Measurements from ENCODE around the gene RAD18.
A peak's percentile ranks its signal among the peaks of the same experiment; 100 is the strongest.

RAD18 gene

DNA sequence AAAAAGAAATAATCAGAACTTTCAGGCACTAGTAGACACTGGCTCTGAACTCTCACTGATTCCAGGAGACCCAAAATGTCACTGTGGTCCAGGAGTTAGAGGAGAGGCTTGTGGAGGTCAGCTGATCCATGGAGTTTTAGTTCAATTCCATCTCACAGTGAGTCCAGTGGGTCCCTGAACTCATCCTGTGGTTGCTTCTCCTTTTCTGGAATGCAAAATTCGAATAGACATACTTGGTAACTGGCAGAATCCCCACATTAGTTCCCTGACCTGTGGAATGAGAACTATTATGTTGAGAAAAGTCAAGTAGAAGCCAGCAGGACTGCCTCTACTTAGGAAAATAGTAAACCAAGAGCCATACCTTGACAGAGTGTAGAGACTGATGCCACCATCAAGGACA is 106.6 kb downstream of the RAD18 start:
- no peak for DNase-seq

DNA sequence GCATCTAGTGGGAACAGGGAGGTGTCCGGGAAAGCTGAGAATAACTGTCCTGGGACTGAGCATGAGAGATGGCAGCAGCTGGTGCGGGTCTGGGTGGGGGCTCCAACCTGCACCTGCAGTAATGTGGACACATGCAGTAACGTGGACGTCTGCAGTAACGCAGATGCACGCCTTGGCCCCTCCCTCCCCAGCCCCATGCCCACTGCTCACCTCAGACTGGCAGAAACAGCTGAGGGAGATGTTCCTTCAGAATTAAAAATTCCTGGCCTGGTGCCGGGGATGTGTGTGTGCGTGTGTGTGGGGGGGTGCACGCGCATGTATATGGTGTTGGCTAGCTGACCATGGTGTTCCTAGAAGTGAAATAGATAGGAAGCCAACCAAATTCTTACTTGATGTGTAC is 107.2 kb downstream of the RAD18 start:
- DNase-seq: no peak

DNA sequence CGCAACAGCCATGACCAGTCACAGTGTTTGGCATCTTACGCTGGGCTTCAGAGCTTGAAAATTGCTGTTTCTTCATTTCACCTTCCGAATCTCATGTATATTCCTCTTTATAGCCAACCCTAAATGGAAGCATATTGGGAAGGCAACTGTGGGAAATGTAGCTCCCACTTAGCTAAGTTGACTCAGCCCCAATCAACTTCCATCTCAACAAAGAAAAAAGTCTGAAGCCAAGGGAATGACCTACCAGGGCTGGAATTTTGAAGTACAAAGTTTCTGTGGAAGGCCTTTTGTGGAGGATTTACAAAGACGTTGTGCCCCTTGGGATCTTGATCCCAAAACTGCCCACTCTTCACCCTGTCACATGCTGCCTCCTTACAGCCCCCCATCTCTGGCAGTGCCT is 108.6 kb downstream of the RAD18 start:
- no peak for DNase-seq

DNA sequence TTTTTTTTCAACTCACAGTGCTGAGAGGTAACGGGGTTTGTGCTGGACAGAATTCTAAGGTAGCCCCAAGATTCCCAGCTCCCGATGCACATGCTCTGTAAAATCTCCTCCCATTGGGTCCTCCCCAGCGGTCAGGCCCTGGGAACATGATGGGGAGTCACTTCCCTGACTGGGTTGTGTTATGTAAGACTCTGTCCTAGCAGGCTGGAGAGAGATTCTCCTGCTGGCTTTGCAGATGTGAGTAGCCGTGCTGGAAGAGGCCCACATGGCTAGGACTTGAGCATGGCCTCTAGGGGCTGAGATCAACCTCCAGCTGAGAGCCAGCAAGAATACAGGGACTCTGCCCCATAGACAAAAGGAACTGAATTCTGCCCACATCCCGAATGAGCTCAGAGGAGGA is 110.2 kb downstream of the RAD18 start:
- no peak for DNase-seq

DNA sequence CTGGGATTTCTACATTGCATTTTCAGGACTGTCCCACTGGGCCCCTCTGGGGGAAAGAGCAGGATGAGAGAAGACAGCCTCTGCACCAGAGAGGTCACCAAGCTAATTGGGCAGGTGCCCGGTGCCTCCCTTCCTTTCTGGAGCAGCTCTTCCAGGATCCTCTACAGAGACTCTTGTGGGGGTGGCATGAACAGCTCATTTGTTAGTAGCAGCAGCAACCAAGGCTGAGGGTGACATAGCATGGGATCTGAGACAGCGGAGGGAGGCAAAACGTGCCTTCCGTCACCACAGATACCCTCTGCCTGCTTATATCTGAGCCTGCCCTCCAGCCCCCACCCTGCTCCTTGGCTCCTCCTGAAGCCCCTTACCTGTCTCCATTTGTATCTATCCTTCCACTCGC is 110.8 kb downstream of the RAD18 start:
- no peak for DNase-seq

DNA sequence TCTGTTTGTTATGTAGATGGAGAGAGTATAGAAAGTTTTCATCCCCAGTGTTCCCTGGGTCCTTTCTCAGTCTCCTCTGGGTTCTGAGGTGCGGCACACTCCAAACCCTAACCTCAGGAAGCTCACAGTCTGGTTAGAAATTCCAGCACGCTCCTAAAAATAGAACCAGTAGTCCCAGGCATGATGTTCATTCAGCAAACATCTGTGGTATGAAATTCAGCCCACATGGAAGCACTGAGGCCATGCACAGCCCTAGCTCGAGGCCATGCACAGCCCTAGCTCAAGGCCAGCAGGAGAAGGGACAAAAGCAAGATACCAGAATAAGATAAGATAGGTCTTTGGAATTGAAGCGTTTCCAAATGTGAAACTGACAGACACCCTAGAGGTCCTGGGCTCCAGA is 111.6 kb downstream of the RAD18 start:
- no peak for DNase-seq

DNA sequence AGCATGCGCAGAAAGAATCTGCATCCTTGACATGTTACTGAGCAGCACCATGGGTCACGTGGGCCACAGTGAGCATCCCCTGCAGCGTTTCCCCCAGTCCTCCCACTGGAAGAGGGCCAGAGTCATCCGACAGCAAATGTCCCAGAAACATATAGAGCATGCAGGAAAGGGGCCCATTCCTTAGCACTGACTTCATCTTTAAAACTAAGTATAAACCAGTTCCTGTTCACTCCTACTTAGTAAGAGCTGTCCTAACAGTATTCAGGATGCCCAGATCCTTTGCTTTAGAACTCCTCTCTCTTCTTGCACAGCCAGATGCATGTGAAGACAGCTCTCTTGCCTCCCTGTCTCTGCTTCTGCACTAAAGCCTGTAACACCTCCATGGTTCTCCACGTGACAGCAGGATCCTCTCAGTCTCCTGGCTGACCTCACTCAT is 114.6 kb downstream of the RAD18 start:
- no peak for DNase-seq

DNA sequence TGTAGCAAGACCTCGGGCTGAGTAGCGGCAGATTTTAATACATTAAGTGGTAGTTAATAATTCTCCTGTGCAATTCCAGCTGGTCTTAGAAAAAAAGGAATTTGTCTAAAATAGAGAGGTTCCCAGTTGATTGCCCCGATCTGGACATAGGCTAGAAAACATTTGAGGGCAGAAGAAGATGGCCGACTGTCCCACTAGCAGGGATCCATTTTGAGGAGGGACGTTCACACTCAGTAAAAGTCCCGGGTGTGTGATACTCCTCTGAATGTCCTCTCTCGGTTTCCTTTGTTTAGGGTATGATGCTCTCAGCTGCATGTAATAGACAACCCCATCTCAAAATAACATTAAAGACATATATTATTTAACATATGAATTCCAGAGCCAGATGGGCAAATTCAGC is 116.0 kb downstream of the RAD18 start:
- no peak for DNase-seq

DNA sequence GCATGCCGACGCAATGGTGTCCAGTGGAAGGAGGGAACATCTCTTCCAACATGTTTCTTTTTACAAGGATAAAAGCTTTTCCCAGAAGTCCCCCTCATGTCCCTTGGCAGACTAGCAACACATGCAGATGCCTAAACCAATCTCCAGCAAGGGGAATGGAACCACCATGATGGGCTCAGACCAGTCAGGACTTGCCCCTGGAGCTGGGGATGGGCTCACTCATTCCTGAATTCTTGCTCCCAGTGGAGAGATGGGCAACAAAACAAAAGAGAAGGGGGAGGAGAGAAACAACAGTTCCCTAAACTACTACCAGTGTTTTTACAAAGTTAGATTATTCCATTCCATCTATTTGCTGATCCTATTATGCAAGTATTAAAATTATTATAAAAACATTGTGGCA is 117.1 kb downstream of the RAD18 start:
- DNase-seq: no peak

DNA sequence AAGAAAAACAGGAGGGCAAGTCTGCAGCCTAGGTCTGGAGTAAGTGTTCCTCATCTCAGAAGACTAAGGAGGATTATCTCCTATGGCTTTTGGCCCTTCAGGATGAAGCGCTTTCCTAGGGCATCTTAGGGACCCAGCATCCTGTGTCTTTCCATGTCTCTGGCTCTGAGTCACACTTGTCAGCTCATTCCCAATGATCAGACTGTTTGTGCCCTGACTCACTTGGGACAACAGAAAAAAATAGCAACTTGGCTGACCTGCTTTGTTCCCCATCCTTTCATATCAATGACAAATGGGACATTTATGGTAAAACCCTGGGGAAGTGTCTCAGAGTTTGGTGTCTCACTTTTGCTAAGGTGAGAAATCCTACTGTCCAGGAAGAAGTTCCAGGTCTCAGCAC is 117.6 kb downstream of the RAD18 start:
- DNase-seq: peak; percentile 59

DNA sequence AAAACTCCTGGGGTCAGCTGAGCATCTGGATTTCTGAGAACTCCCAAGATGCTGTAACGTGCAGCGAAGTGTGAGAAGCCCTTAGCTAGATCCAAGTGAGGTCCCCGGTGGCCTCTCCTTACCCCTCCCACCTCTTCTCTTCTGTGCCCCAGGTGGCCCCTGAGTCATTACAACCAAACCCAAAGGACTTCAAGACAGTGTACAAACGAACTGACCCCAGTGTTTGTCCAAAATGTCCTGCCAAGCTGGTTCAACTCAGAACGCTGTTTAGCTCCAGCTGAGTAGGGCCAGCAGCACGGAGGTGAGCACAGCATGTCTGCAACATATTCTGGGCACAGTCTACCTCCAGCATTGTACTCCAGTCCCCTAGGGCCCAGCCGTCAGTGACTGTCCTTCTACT is 119.9 kb downstream of the RAD18 start:
- DNase-seq: no peak

DNA sequence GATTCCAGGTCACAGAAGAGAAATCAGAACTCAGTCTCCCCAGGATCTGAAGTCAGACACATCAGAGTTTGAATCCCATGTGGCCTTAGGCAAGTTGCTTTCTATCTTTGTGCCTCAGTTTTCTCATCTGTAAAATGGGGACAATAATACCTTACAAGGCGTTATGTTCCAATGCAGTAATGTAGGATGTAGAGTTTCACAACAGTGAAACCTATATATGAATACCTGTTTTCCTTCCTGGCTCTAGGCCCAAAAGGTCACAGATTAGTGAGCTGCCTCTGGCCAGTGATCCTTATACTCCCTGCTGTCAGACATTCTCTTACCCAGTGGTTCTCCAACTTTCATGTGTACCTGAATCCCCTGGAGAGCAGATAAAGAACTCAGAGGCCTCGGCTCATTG is 121.0 kb downstream of the RAD18 start:
- no peak for DNase-seq

DNA sequence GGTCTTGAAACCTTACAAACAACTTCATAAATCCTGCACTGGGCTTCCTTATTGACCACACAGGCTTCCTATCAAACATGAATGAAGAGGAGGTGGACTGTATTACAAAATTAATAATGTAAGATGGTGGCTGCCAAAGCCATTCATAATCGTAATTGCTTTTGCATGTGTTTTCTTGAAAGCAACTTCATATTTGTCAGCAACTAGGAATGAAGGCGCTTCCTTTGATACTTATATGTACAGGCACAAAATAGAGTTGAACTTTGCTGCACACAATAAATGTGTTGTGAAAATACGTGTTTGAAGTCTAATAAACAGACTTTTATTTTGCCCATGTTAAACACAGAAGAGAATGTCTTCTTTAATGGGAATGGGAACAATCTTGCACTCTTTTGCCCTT is 121.8 kb downstream of the RAD18 start:
- no peak for DNase-seq

DNA sequence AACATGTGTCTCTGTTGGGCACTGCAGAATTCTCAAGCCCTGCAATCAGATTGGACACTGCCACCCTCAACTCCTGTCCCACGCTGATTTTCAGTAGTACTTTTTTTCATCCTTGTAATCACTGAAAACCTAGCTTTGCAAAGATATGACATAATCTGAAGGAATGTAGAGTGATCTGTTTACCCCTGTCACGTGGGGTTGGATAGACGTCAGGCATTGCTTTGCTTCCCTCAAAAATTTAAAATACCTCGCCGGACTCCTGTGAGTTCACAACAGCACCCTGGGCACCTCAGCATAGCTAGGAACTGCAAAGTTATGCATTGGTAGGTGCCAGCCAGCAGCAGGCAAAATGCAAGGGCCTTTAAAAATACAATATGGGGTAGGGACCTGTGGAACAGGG is 122.7 kb downstream of the RAD18 start:
- DNase-seq: no peak

DNA sequence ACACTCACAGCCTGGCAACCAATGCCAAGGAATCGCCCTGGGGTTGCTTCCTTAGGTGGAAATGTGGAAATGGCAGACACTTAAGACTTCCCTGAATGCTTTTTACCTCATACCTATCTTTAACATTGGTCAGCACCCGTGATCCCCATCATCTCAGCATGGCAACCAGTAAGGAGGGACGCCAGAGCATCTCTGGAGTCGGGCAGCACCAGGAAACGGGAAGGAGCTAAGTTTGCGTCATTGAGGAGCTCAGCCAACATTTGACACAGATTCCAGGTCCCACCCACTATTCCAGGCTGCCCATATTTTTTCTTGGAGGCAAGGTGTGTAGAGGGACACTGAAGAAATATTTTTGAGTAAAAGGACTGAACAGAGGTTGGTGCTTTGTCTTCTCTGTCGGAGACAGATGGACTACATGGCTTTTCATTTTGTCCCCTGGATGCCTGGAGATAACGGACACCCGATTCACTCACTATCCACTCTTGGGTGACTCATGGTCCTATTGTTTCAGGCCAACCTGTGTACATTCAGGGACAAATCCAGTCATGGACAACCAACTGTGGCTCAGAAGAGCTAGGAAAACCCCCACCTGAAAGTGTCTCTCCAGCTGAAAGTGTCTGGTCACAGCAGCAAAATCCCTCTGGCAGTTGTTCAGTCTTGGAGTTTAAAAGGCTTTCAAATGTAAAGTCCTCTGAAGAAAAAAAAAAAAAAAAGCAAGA is 123.5 kb downstream of the RAD18 start:
- no peak for DNase-seq

DNA sequence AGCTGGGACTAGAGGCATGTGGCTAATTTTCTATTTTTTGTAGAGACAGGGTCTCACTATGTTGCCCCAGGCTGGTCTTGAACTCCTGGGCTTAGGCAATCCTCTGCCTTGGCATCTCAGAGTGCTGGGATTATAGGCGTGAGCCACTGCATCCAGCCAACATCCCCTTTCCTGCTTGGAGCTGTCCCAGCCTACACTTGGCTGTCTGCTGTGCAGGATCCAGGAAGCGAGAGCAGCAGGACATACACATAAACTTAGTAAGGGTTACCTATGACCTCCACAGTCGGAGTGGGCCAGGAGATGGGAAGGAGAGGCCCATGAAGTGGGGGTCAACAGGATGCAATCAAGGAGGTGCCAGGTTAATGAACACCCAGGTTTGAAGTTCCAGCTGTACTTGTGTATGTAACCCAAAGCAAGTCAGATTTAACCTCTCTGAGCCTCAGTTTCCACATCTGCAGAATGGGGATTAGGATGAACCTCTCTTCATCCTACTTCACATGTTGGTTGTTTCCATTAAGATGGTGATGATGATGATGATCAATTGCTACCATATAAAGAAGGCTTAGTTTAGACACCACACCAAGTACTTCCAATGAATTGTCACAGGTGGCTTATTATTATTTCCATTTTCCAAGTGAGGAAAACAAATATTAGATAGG is 124.4 kb downstream of the RAD18 start:
- DNase-seq: no peak

DNA sequence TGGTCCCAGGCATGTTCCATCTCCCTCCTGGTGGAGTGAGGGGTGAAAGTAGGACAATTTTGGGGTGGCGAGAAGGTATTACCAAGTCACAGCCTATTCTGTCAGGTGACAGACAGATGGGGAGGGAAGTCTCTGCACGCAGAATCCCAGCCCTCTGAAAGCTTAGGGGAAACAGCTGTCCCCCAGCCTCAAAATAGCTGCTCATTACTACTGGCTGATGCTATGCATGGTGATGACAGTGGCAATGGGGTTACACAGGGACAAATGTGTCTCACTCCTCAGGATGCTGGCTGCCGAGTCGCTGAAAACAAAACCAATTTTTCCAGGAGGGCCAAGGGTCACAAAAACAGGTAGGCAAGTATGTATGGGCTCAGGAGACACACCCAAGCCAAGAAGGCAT is 125.0 kb downstream of the RAD18 start:
- DNase-seq: no peak

DNA sequence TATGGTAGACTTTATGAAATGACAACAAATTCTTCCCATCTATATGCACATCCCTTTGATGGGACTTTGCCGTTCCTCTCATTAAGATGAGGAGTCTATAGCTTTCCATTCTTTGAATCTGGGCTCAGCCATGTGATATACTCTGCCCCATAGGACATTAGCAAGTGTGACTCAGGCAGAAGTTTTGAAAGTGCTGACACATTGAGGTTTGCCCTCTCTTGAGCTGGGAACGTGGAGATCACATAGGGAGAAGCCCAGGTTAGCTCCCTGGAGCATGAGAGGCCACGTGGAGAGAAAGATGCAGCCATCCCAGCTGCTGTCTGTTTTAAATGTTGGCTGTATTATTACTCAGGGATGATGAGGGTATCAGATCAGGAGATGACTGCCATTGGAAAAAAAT is 126.1 kb downstream of the RAD18 start:
- DNase-seq: no peak

DNA sequence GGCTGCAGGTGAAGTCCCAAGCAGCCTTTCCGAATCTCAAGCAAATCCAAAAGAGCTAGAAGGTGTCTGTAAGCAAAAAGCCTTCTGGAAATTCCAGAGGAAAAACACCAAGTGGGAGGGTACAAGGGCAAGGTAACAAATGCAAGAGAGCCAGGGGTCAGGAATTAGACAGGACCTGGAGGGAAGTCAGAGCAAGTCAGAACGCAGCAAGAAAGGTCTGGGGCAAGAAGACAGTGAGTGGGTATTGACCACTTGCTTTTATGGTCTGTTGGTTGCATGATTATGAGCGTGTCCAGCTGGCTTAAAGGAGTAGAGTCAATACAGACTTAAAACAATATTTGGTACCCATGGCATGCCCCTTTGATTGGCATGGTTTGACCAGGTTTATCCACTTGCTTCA is 127.2 kb downstream of the RAD18 start:
- no peak for DNase-seq

DNA sequence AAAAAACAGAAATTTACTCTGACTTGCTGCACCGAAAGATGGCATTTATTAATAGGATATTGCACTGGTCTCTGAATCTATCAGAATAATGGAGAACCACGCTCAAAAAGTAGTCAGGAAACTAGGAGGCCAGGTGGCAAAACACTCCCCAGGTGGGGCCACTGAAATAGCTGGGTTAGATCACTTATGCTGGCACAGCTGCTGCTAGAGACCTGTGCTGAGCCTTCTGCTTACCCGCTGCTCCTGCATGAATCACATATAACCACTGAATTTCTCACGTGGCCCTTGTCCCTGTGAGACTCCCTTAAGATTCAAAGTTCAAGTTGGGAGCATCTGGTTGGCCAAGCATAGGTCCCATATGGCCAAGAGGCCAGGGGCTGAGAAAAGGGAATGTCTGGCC is 127.9 kb downstream of the RAD18 start:
- no peak for DNase-seq

DNA sequence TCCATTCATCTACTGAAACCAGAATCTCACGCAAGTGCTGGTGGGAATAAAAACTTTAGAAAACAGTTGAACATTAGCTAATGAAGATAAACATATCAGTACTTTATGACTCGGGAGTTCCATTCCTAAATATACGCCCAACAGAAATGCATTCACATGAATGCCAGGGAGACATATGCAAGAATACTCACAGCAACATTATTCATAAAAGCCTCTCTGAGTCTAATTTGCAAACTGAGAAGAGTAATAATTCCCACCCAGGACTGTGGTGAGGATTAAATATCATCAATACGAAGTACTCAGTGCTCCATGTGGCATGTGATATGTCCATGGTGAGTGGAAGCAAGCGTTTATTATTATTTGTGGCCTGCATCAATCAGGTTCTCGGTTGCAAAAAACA is 128.3 kb downstream of the RAD18 start:
- no peak for DNase-seq

DNA sequence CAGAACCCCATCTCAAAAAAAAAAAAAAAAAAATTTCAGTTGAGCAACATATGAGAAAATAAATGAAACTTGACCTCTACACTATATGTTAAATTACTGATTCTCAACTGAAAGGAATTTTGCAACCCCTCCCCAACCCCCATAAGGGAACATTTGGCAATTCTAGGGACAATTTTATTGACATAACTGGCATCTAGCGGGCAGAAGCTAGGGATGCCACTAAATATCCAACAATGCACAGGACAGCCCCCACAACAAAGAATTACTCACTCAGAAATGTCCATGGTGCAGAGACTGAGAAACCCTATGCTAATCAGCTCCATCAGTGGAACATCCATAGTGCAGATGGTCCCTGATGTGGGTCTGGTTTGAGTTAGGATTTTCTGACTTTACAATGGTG is 135.6 kb downstream of the RAD18 start:
- no peak for DNase-seq

Data from 8988T (cell line).